ENCODE data around the gene EXOC4.

- no peak for TF ChIP-seq CTCF (IDR thresholded peaks at IDR 0.05)
- TF ChIP-seq POLR2AphosphoS5 (IDR thresholded peaks at IDR 0.05; ENCODE audit: low read depth, low read length): no peak
- TF ChIP-seq, protein P1, sequence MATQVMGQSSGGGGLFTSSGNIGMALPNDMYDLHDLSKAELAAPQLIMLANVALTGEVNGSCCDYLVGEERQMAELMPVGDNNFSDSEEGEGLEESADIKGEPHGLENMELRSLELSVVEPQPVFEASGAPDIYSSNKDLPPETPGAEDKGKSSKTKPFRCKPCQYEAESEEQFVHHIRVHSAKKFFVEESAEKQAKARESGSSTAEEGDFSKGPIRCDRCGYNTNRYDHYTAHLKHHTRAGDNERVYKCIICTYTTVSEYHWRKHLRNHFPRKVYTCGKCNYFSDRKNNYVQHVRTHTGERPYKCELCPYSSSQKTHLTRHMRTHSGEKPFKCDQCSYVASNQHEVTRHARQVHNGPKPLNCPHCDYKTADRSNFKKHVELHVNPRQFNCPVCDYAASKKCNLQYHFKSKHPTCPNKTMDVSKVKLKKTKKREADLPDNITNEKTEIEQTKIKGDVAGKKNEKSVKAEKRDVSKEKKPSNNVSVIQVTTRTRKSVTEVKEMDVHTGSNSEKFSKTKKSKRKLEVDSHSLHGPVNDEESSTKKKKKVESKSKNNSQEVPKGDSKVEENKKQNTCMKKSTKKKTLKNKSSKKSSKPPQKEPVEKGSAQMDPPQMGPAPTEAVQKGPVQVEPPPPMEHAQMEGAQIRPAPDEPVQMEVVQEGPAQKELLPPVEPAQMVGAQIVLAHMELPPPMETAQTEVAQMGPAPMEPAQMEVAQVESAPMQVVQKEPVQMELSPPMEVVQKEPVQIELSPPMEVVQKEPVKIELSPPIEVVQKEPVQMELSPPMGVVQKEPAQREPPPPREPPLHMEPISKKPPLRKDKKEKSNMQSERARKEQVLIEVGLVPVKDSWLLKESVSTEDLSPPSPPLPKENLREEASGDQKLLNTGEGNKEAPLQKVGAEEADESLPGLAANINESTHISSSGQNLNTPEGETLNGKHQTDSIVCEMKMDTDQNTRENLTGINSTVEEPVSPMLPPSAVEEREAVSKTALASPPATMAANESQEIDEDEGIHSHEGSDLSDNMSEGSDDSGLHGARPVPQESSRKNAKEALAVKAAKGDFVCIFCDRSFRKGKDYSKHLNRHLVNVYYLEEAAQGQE (IDR thresholded peaks at IDR 0.05; ENCODE audit: insufficient read depth in 1 of 2, low read depth in 2 of 2, low read length in 1 of 2): no peak
- no peak for TF ChIP-seq SIN3A (IDR thresholded peaks at IDR 0.05; ENCODE audit: borderline replicate concordance, insufficient read depth, low read depth, low read length)
Measured at GRCh38 chr7:133517766-133518165, 264.9 kb downstream of the EXOC4 start.

All from Panc1 (cell line).